ENCODE results near the gene MAP3K4.

MAP3K4 gene

GRCh38 chr6:160991406-160992060 lies at the start of gene MAP3K4:
Gene MAP3K4, plus strand, starts transcription at chr6:160991769. Its CDS starts 163 bp downstream, at chr6:160991932.
- no peaks in the 10 kb centered on the region for H3K9me3 ChIP-seq (ENCODE audit: control insufficient read depth, insufficient read depth, low read length)
- H3K4me1 ChIP-seq (ENCODE audit: control insufficient read depth, insufficient read depth, low read length), result no peaks in the 10 kb centered on the region
- no CpG with 5 or more reads among the region's 97 CpGs for WGBS (ENCODE audit: insufficient coverage, insufficient read length)
- H3K4me3 ChIP-seq (ENCODE audit: low read length), result peak within 1 kb of the TSS; percentile 74
- H3K27me3 ChIP-seq (ENCODE audit: control insufficient read depth, insufficient read depth, low read length), result no peaks in the 10 kb centered on the region
- no peaks in the 10 kb centered on the region for H3K36me3 ChIP-seq (ENCODE audit: control insufficient read depth, insufficient read depth, low read length)
- DNase-seq (ENCODE audit: low read depth, low spot score), result no peak
- H3K27ac ChIP-seq (ENCODE audit: low read length), result no peak within 1 kb of the TSS

- H3K27me3 ChIP-seq (ENCODE audit: control insufficient read depth, insufficient read depth, low read length), result no peaks in the 10 kb centered on the region
- no peak overlapping the region for H3K27ac ChIP-seq (ENCODE audit: low read length)
- DNase-seq (ENCODE audit: low read depth, low spot score), result no peak
- H3K4me3 ChIP-seq (ENCODE audit: low read length), result no peak overlapping the region
- H3K4me1 ChIP-seq (ENCODE audit: control insufficient read depth, insufficient read depth, low read length), result no peaks in the 10 kb centered on the region
- H3K9me3 ChIP-seq (ENCODE audit: control insufficient read depth, insufficient read depth, low read length), result no peaks in the 10 kb centered on the region
- H3K36me3 ChIP-seq (ENCODE audit: control insufficient read depth, insufficient read depth, low read length), result no peaks in the 10 kb centered on the region
- no CpG with 5 or more reads among the region's 2 CpGs for WGBS (ENCODE audit: insufficient coverage, insufficient read length)
Measured at GRCh38 chr6:160943997-160944396, 47.6 kb upstream of the MAP3K4 start.

- Histone ChIP-seq H3K27ac (ENCODE audit: low read length) (no peak overlapping the region), H3K4me1 (ENCODE audit: control insufficient read depth, insufficient read depth, low read length) (no peaks in the 10 kb centered on the region), H3K27me3 (ENCODE audit: control insufficient read depth, insufficient read depth, low read length) (no peaks in the 10 kb centered on the region), H3K4me3 (ENCODE audit: low read length) (no peak overlapping the region), H3K9me3 (ENCODE audit: control insufficient read depth, insufficient read depth, low read length) (no peaks in the 10 kb centered on the region), H3K36me3 (ENCODE audit: control insufficient read depth, insufficient read depth, low read length) (no peaks in the 10 kb centered on the region)
- DNase-seq (ENCODE audit: low read depth, low spot score), result no peak
- WGBS (ENCODE audit: insufficient coverage, insufficient read length), result no CpG with 5 or more reads among the region's 12 CpGs
Measured at GRCh38 chr6:160945516-160946177, 45.9 kb upstream of the MAP3K4 start.

- no peaks in the 10 kb centered on the region for H3K27me3 ChIP-seq (ENCODE audit: control insufficient read depth, insufficient read depth, low read length)
- no peaks in the 10 kb centered on the region for H3K9me3 ChIP-seq (ENCODE audit: control insufficient read depth, insufficient read depth, low read length)
- no peaks in the 10 kb centered on the region for H3K36me3 ChIP-seq (ENCODE audit: control insufficient read depth, insufficient read depth, low read length)
- no peak for DNase-seq (ENCODE audit: low read depth, low spot score)
- no peaks in the 10 kb centered on the region for H3K4me1 ChIP-seq (ENCODE audit: control insufficient read depth, insufficient read depth, low read length)
- no peak overlapping the region for H3K27ac ChIP-seq (ENCODE audit: low read length)
- WGBS (ENCODE audit: insufficient coverage, insufficient read length), result no CpG with 5 or more reads among the region's 2 CpGs
- H3K4me3 ChIP-seq (ENCODE audit: low read length), result no peak overlapping the region
Measured at GRCh38 chr6:160949531-160949930, 42.0 kb upstream of the MAP3K4 start.

- Histone ChIP-seq H3K27me3 (ENCODE audit: control insufficient read depth, insufficient read depth, low read length) (no peaks in the 10 kb centered on the region), H3K27ac (ENCODE audit: low read length) (no peak overlapping the region), H3K9me3 (ENCODE audit: control insufficient read depth, insufficient read depth, low read length) (no peaks in the 10 kb centered on the region), H3K4me1 (ENCODE audit: control insufficient read depth, insufficient read depth, low read length) (no peaks in the 10 kb centered on the region), H3K4me3 (ENCODE audit: low read length) (no peak overlapping the region), H3K36me3 (ENCODE audit: control insufficient read depth, insufficient read depth, low read length) (no peaks in the 10 kb centered on the region)
- no peak for DNase-seq (ENCODE audit: low read depth, low spot score)
- no CpG with 5 or more reads among the region's 4 CpGs for WGBS (ENCODE audit: insufficient coverage, insufficient read length)
Measured at GRCh38 chr6:160950507-160950906, 41.1 kb upstream of the MAP3K4 start.

GRCh38 chr6:160951187-160952030 lies 40.2 kb upstream of the MAP3K4 start:
- Histone ChIP-seq H3K4me1 (ENCODE audit: control insufficient read depth, insufficient read depth, low read length) (no peaks in the 10 kb centered on the region), H3K9me3 (ENCODE audit: control insufficient read depth, insufficient read depth, low read length) (no peaks in the 10 kb centered on the region), H3K36me3 (ENCODE audit: control insufficient read depth, insufficient read depth, low read length) (no peaks in the 10 kb centered on the region), H3K4me3 (ENCODE audit: low read length) (no peak overlapping the region), H3K27ac (ENCODE audit: low read length) (no peak overlapping the region), H3K27me3 (ENCODE audit: control insufficient read depth, insufficient read depth, low read length) (no peaks in the 10 kb centered on the region)
- WGBS (ENCODE audit: insufficient coverage, insufficient read length), result no CpG with 5 or more reads among the region's 13 CpGs
- no peak for DNase-seq (ENCODE audit: low read depth, low spot score)

- no peaks in the 10 kb centered on the region for H3K9me3 ChIP-seq (ENCODE audit: control insufficient read depth, insufficient read depth, low read length)
- no CpG with 5 or more reads among the region's 11 CpGs for WGBS (ENCODE audit: insufficient coverage, insufficient read length)
- no peaks in the 10 kb centered on the region for H3K27me3 ChIP-seq (ENCODE audit: control insufficient read depth, insufficient read depth, low read length)
- no peak overlapping the region for H3K4me3 ChIP-seq (ENCODE audit: low read length)
- H3K36me3 ChIP-seq (ENCODE audit: control insufficient read depth, insufficient read depth, low read length), result no peaks in the 10 kb centered on the region
- no peak for DNase-seq (ENCODE audit: low read depth, low spot score)
- no peaks in the 10 kb centered on the region for H3K4me1 ChIP-seq (ENCODE audit: control insufficient read depth, insufficient read depth, low read length)
- H3K27ac ChIP-seq (ENCODE audit: low read length), result no peak overlapping the region
Measured at GRCh38 chr6:160952633-160953281, 38.8 kb upstream of the MAP3K4 start.

GRCh38 chr6:160955508-160956295 lies 35.9 kb upstream of the MAP3K4 start:
- Histone ChIP-seq H3K27me3 (ENCODE audit: control insufficient read depth, insufficient read depth, low read length) (no peaks in the 10 kb centered on the region), H3K4me3 (ENCODE audit: low read length) (no peak overlapping the region), H3K9me3 (ENCODE audit: control insufficient read depth, insufficient read depth, low read length) (no peaks in the 10 kb centered on the region), H3K36me3 (ENCODE audit: control insufficient read depth, insufficient read depth, low read length) (no peaks in the 10 kb centered on the region), H3K4me1 (ENCODE audit: control insufficient read depth, insufficient read depth, low read length) (no peaks in the 10 kb centered on the region), H3K27ac (ENCODE audit: low read length) (no peak overlapping the region)
- no peak for DNase-seq (ENCODE audit: low read depth, low spot score)
- no CpG with 5 or more reads among the region's 13 CpGs for WGBS (ENCODE audit: insufficient coverage, insufficient read length)

- no peaks in the 10 kb centered on the region for H3K9me3 ChIP-seq (ENCODE audit: control insufficient read depth, insufficient read depth, low read length)
- no peaks in the 10 kb centered on the region for H3K4me1 ChIP-seq (ENCODE audit: control insufficient read depth, insufficient read depth, low read length)
- H3K27me3 ChIP-seq (ENCODE audit: control insufficient read depth, insufficient read depth, low read length), result no peaks in the 10 kb centered on the region
- WGBS (ENCODE audit: insufficient coverage, insufficient read length), result no CpG with 5 or more reads among the region's 8 CpGs
- H3K4me3 ChIP-seq (ENCODE audit: low read length), result no peak overlapping the region
- DNase-seq (ENCODE audit: low read depth, low spot score), result no peak
- H3K36me3 ChIP-seq (ENCODE audit: control insufficient read depth, insufficient read depth, low read length), result no peaks in the 10 kb centered on the region
- H3K27ac ChIP-seq (ENCODE audit: low read length), result no peak overlapping the region
Measured at GRCh38 chr6:160956300-160957035, 35.1 kb upstream of the MAP3K4 start.
